22Rv1 (cell line): ENCODE results near the gene NFATC1.

ENCODE experiments used
- CTCF ChIP-seq: fragments of 450-650 bp; IDR thresholded peaks from 2 replicates; pipeline ENCODE4 v1.5.1; 2017; ENCODE audit warnings: mild to moderate bottlenecking
- ZFX ChIP-seq: fragments of 450-650 bp; IDR thresholded peaks from 2 replicates; pipeline ENCODE4 v1.6.1; 2017; ENCODE audit warnings: antibody characterized with exemption, borderline replicate concordance

GRCh38 chr18:79537758-79538157, 142.0 kb downstream of the NFATC1 start:
- TF ChIP-seq CTCF (no peak), ZFX (no peak)
